ENCODE measurements around the gene LAMTOR1. TPM values are rescaled to one million over a fixed set of nuclear protein-coding genes. Genes with fewer than 3 reads are reported as not detected.
"Not testable (repeated sequence)": the region's sequence is repeated elsewhere in the genome, so short reads cannot be mapped to it uniquely, and the experiment has no call there.

The LAMTOR1 gene
- total and polyA plus RNA-seq, 10 donors, result 81.5 to 182 (median 131) TPM

DNA sequence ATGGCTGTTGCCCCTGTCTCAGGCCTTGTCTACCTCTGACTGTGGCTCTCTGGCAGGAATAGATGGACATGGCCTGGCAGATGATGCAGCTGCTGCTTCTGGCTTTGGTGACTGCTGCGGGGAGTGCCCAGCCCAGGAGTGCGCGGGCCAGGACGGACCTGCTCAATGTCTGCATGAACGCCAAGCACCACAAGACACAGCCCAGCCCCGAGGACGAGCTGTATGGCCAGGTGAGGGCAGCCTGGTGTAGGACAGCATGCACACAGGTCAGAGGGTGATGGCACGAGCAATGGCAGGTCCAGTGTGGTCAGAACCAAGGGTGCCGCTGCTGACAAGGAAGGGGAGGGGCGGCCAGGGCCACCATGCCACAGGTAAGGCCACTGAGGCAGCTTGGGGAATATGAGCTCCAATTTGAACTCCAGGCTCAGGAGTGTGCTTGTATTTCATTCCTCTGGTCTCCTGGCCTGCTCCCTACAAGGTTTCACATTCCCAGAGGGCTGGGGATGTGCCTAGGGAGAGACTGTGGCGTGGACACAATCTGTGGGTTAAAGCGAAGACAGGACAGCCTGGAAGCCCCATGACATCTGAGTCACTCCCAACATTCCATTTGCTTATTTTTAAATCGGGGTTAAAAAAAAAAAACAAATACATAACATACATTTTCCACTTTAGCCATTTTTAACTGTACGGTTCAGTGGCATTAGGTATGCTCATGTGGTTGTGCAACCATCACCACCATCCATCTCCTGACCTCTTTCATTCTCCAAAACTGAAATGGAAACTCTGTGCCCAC, 33.0 kb upstream of the LAMTOR1 start:
- WGBS, 5 donors, result 84 to 90% (median 86%) methylated on average over 14 of the region's 14 CpGs
- Histone ChIP-seq H3K27ac (peak overlapping the region in 7 of 8 donors; percentile 58 to 90 (median 84)), H3K4me3 (peak overlapping the region in 6 of 8 donors; percentile 11 to 61 (median 15)), H3K4me1 (peaks cover 0 to 22% (median 0%) of the 10 kb centered on the region in 6 donors), H3K27me3 (replicated peaks in 1 of 7) (no peaks in the 10 kb centered on the region), H3K9me3 (no peaks in the 10 kb centered on the region), H3K36me3 (peaks cover 0 to 27% (median 0%) of the 10 kb centered on the region in 6 donors)
- DNase-seq, result no peak
- TF ChIP-seq POLR2AphosphoS5 (IDR thresholded peaks at IDR 0.05), result no peak
- TF ChIP-seq POLR2A (IDR thresholded peaks at IDR 0.05), result no peak
- TF ChIP-seq, protein P1, sequence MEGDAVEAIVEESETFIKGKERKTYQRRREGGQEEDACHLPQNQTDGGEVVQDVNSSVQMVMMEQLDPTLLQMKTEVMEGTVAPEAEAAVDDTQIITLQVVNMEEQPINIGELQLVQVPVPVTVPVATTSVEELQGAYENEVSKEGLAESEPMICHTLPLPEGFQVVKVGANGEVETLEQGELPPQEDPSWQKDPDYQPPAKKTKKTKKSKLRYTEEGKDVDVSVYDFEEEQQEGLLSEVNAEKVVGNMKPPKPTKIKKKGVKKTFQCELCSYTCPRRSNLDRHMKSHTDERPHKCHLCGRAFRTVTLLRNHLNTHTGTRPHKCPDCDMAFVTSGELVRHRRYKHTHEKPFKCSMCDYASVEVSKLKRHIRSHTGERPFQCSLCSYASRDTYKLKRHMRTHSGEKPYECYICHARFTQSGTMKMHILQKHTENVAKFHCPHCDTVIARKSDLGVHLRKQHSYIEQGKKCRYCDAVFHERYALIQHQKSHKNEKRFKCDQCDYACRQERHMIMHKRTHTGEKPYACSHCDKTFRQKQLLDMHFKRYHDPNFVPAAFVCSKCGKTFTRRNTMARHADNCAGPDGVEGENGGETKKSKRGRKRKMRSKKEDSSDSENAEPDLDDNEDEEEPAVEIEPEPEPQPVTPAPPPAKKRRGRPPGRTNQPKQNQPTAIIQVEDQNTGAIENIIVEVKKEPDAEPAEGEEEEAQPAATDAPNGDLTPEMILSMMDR (IDR thresholded peaks at IDR 0.05 in 8 of 11, conservative IDR thresholded peaks at IDR 0.05 in 3 of 11), result no peak
- intact Hi-C loops (cut with DNase I; ENCODE audit: low total_unique reads), result no loop called here

- Histone ChIP-seq H3K27ac (peak within 1 kb of the TSS in 7 of 8 donors; percentile 58 to 90 (median 84)), H3K4me1 (peaks cover 0 to 22% (median 0%) of the 10 kb centered on the region in 6 donors), H3K36me3 (peaks cover 0 to 27% (median 0%) of the 10 kb centered on the region in 6 donors), H3K4me3 (peak within 1 kb of the TSS in 6 of 8 donors; percentile 11 to 61 (median 15))
- WGBS, 5 donors, result 60 to 87% (median 61%) methylated on average over 2 to 4 of the region's 4 CpGs
- intact Hi-C loops (cut with DNase I; ENCODE audit: low total_unique reads); H3K27me3 ChIP-seq (replicated peaks in 1 of 7); H3K9me3 ChIP-seq: not testable (repeated sequence)
- DNase-seq, result peak; percentile 85
- peak; percentile 15 to 55 (median 53) for TF ChIP-seq POLR2AphosphoS5 (IDR thresholded peaks at IDR 0.05)
Observed at GRCh38 chr11:72135473-72135872, 32.4 kb upstream of the LAMTOR1 start, which contains the start of gene FOLR3. FOLR3 (plus strand) TSS chr11:72135725; CDS start chr11:72135953, 228 bp downstream.

- DNase-seq, result no peak
- 19 to 45% (median 31%) methylated on average over 2 of the region's 2 CpGs for WGBS, 5 donors
- peaks cover 0 to 16% (median 0%) of the 10 kb centered on the region in 6 donors for H3K4me1 ChIP-seq
- H3K27me3 ChIP-seq (replicated peaks in 1 of 7), result no peaks in the 10 kb centered on the region
- intact Hi-C loops (cut with DNase I; ENCODE audit: low total_unique reads), result no loop called here
- peak overlapping the region in 1 of 8 donors; percentile 31 for H3K4me3 ChIP-seq
- TF ChIP-seq POLR2A (IDR thresholded peaks at IDR 0.05), result no peak
- TF ChIP-seq POLR2AphosphoS5 (IDR thresholded peaks at IDR 0.05), result no peak
- TF ChIP-seq, protein P1 (IDR thresholded peaks at IDR 0.05 in 8 of 11, conservative IDR thresholded peaks at IDR 0.05 in 3 of 11), result no peak
- H3K36me3 ChIP-seq, result peaks cover 0 to 1% (median 0%) of the 10 kb centered on the region in 6 donors
- H3K9me3 ChIP-seq, result peaks cover 0 to 16% (median 13%) of the 10 kb centered on the region in 8 donors
- H3K27ac ChIP-seq, result peak overlapping the region in 7 of 8 donors; percentile 56 to 90 (median 71)
Observed at GRCh38 chr11:72132646-72133045, 29.5 kb upstream of the LAMTOR1 start.

DNA sequence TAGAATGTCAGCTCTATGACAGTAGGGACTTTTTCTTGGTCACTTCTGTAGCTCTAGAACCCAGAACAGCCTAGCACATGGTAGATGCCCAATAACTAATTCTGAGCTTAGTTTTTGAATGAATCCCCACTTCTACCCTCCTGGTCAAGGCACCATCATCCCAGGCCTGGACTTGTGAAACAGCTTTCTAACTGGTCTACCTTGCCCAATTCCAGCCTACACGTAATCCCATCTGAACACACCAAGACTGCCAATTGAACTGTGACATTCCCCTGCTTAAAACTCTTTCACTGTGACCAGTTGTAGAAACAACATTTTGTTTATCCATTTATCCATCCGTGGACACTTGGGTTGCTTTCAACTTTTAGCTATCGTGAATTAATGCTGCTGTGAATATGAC, 26.3 kb upstream of the LAMTOR1 start:
- H3K27ac ChIP-seq, result no peak overlapping the region
- 73 to 92% (median 83%) methylated on average over 3 of the region's 3 CpGs for WGBS, 5 donors
- TF ChIP-seq, protein P1 (IDR thresholded peaks at IDR 0.05 in 8 of 11, conservative IDR thresholded peaks at IDR 0.05 in 3 of 11), result no peak
- no peak for TF ChIP-seq POLR2AphosphoS5 (IDR thresholded peaks at IDR 0.05)
- TF ChIP-seq POLR2A (IDR thresholded peaks at IDR 0.05), result no peak
- intact Hi-C loops (cut with DNase I; ENCODE audit: low total_unique reads), result no loop called here
- H3K9me3 ChIP-seq, result peaks cover 0 to 32% (median 17%) of the 10 kb centered on the region in 8 donors
- no peak overlapping the region for H3K4me3 ChIP-seq
- H3K36me3 ChIP-seq, result no peaks in the 10 kb centered on the region
- H3K4me1 ChIP-seq, result peaks cover 0 to 16% (median 0%) of the 10 kb centered on the region in 6 donors
- H3K27me3 ChIP-seq (replicated peaks in 1 of 7), result no peaks in the 10 kb centered on the region
- DNase-seq, result no peak

Measured in spleen (tissue), 11 donors.